ENCODE results near the gene TRMU.
"Not testable (repeated sequence)": the region's sequence is repeated elsewhere in the genome, so short reads cannot be mapped to it uniquely, and the experiment has no call there.

Gene TRMU

DNA sequence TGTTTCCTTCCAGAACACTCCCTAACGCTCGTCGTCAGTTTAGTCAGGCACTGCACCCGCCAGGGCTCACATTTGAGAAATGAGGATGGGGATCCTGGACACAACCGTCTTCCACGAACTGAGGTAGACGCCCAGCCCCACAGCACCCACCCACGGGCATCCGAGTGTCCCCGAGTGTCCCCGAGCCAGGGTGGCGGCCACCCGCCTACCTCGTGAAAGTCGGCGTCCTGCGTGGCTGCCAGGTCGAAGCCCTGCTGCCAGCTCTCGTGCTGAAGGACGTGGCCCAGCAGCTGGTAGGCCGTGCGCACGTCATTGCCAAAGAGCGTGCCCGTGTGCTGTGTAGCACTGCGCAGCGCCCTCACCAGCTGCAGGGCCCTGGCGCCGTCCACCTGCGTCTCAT lies 53.6 kb downstream of the TRMU start:
- no CpG with 5 or more reads among the region's 30 CpGs for WGBS (ENCODE audit: insufficient coverage, insufficient read length)
- no peaks in the 10 kb centered on the region for H3K27me3 ChIP-seq (ENCODE audit: control insufficient read depth, insufficient read depth, low read length)

DNA sequence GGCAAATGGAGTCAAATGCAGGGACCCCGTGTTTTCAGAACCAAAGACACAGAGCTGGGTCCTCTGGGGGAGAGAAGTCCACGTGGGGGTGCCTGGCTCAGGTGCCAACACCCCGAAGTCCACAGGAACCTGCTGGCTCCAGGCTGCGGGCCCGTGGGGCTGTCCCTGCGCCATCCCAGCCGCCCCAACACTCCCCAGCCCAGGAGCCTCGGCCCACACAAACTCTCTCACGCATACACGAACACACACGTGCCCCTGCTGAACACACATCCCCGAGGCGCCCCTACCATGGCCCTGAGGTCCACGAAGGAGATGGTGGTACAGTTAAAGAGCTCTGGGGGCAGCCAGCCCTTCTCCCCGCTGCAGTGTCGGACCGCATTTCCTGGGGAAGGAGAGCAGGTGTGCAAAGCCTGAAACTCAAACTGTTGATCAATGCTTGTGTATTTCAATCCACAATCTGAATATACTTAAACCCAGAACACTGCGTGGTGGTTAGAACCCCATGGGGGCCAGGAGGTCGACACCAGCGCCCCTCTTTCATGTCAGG lies 54.7 kb downstream of the TRMU start:
- H3K27me3 ChIP-seq (ENCODE audit: control insufficient read depth, insufficient read depth, low read length): no peaks in the 10 kb centered on the region
- H3K4me3 ChIP-seq (ENCODE audit: low read length): no peak overlapping the region
- H3K4me1 ChIP-seq (ENCODE audit: control insufficient read depth, insufficient read depth, low read length): no peaks in the 10 kb centered on the region
- no peak overlapping the region for H3K27ac ChIP-seq (ENCODE audit: low read length)
- DNase-seq (ENCODE audit: low read depth, low spot score): no peak
- no peaks in the 10 kb centered on the region for H3K36me3 ChIP-seq (ENCODE audit: control insufficient read depth, insufficient read depth, low read length)
- no CpG with 5 or more reads among the region's 20 CpGs for WGBS (ENCODE audit: insufficient coverage, insufficient read length)
- no peaks in the 10 kb centered on the region for H3K9me3 ChIP-seq (ENCODE audit: control insufficient read depth, insufficient read depth, low read length)

More for the DNA sequence above, 53.6 kb downstream of the TRMU start:
- Histone ChIP-seq H3K4me3 (ENCODE audit: low read length) (no peak overlapping the region), H3K36me3 (ENCODE audit: control insufficient read depth, insufficient read depth, low read length) (no peaks in the 10 kb centered on the region), H3K4me1 (ENCODE audit: control insufficient read depth, insufficient read depth, low read length) (no peaks in the 10 kb centered on the region), H3K27ac (ENCODE audit: low read length) (no peak overlapping the region), H3K9me3 (ENCODE audit: control insufficient read depth, insufficient read depth, low read length) (no peaks in the 10 kb centered on the region)
- no peak for DNase-seq (ENCODE audit: low read depth, low spot score)

DNA sequence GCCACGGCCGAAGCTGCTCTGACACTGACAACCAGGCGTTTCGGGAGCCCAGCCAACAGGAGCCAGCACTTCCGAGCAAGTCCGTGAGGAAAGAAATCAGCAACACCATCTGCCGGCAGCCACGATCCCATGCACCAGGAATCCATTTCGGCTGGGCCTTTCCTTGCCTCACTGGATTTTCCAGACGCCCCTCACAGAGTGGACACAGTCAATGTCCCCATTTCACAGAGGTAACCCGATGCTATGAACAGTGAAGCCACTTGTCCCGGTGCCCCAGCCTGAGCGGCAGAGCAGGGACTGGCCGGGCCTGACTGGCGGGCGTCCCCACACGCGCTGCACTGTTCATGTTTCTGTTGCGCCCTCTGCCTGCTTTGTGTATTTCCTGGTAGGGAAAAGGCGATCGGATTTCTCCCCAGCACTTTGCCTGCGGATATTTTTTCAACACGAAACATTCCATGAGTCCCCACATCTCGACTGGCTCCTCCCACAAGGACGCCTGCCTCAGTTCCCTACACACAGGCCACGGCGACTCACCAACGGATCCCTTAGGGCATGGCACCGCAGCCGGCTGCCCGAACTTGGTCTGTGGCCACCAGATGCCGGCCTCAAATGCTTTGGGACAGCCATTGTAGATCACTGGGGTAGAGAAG lies 55.3 kb downstream of the TRMU start:
- no peak overlapping the region for H3K27ac ChIP-seq (ENCODE audit: low read length)
- DNase-seq (ENCODE audit: low read depth, low spot score): no peak
- H3K4me3 ChIP-seq (ENCODE audit: low read length): no peak overlapping the region
- no peaks in the 10 kb centered on the region for H3K9me3 ChIP-seq (ENCODE audit: control insufficient read depth, insufficient read depth, low read length)
- no CpG with 5 or more reads among the region's 32 CpGs for WGBS (ENCODE audit: insufficient coverage, insufficient read length)
- H3K4me1 ChIP-seq (ENCODE audit: control insufficient read depth, insufficient read depth, low read length): no peaks in the 10 kb centered on the region
- no peaks in the 10 kb centered on the region for H3K27me3 ChIP-seq (ENCODE audit: control insufficient read depth, insufficient read depth, low read length)
- no peaks in the 10 kb centered on the region for H3K36me3 ChIP-seq (ENCODE audit: control insufficient read depth, insufficient read depth, low read length)

DNA sequence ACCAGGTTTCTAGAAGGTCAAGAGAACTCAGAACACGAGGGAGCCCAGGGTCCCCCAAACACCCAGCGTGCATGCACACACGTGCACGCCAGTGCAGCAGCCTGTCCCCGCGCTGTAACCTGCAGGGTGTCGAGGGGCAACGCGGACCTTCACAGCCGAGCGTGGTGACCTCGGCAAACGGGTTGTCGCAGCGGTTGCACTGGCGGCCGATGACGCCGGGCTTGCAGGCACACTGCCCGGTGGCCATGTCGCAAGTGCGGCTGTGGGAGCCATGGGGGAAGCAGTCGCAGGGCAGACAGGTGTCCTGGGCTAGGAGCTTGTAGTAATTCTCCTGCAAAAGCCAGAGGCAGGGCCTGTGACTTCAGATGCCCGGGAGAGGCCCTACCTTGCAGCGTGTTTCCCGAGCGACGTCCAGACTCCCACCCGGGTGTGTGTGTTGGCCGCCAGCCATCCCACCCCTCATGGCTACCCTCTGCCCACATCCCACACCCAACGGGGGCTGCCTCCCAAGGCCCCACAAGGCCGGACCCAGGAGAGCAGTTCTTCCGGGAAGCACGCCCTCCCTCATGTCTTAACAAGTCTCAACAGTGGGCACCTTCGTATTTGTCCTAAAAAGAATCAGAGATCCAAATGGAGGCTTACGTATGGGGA lies 56.1 kb downstream of the TRMU start:
- Histone ChIP-seq H3K4me3 (ENCODE audit: low read length) (no peak overlapping the region; the same call in 1 of the 2 replicates), H3K9me3 (ENCODE audit: control insufficient read depth, insufficient read depth, low read length) (no peaks in the 10 kb centered on the region), H3K36me3 (ENCODE audit: control insufficient read depth, insufficient read depth, low read length) (no peaks in the 10 kb centered on the region), H3K27ac (ENCODE audit: low read length) (no peak overlapping the region), H3K27me3 (ENCODE audit: control insufficient read depth, insufficient read depth, low read length) (no peaks in the 10 kb centered on the region), H3K4me1 (ENCODE audit: control insufficient read depth, insufficient read depth, low read length) (no peaks in the 10 kb centered on the region)
- DNase-seq (ENCODE audit: low read depth, low spot score): no peak
- whole genome bisulfite sequencing (ENCODE audit: insufficient coverage, insufficient read length): no CpG with 5 or more reads among the region's 36 CpGs

DNA sequence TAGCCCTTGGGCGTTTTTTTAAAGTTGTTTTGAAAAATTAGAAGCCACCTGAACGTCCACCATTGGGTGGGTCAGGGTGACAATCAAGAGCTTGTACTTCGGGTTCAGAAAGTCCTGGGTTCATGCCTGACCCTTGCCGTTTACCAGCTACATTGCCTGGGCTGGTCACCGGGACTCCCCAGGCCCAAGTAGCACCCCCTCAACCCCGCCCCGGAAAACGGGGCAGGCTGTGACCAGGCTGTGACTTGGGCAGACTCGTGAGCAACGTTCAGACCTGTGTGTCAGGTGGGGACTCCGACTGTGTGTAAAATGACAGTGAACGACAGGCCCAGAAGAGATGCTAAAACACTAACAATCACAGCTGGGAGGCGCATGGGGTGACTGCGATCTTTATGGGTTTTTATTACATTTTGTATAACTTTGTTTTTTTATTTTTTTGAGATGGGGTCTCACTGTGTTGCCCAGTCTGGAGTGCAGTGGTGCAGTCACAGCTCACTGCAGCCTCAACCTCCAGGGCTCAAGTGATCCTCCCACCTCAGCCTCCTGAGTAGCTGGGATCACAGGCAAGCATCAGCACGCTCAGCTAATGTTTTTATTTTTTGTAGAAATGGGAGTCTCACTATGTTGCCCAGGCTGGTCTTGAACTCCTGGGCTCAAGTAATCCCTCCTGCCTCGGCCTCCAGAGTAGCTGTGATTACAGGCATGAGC lies 56.8 kb downstream of the TRMU start:
- H3K4me3 ChIP-seq (ENCODE audit: low read length): no peak overlapping the region
- no CpG with 5 or more reads among the region's 16 CpGs for WGBS (ENCODE audit: insufficient coverage, insufficient read length)
- no peaks in the 10 kb centered on the region for H3K4me1 ChIP-seq (ENCODE audit: control insufficient read depth, insufficient read depth, low read length)
- H3K9me3 ChIP-seq (ENCODE audit: control insufficient read depth, insufficient read depth, low read length): no peaks in the 10 kb centered on the region
- no peak overlapping the region for H3K27ac ChIP-seq (ENCODE audit: low read length)
- no peaks in the 10 kb centered on the region for H3K27me3 ChIP-seq (ENCODE audit: control insufficient read depth, insufficient read depth, low read length)
- DNase-seq (ENCODE audit: low read depth, low spot score): no peak
- H3K36me3 ChIP-seq (ENCODE audit: control insufficient read depth, insufficient read depth, low read length): no peaks in the 10 kb centered on the region

DNA sequence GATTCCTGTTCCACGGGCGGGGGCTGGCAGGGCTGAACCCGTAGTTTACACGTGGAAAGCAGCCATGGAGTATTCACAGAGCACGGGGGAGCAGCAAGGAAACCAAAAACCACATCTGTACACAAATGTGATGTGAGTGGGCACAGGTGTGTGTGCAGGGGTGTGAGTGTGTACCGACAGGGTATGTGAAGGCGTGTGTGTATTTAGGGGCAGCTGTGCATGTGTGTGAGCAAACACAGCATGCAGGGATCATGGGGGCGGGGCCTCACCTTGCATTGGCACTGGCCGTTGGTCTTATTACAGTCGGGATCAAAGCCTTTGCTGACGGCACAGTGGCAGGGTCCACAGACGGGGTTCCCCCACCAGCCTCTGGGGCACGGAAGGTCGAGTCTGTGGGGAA lies 58.4 kb downstream of the TRMU start:
- no peak for DNase-seq (ENCODE audit: low read depth, low spot score)
- Histone ChIP-seq H3K27ac (ENCODE audit: low read length) (no peak overlapping the region), H3K27me3 (ENCODE audit: control insufficient read depth, insufficient read depth, low read length) (no peaks in the 10 kb centered on the region), H3K4me1 (ENCODE audit: control insufficient read depth, insufficient read depth, low read length) (no peaks in the 10 kb centered on the region), H3K4me3 (ENCODE audit: low read length) (no peak overlapping the region), H3K9me3 (ENCODE audit: control insufficient read depth, insufficient read depth, low read length) (no peaks in the 10 kb centered on the region), H3K36me3 (ENCODE audit: control insufficient read depth, insufficient read depth, low read length) (no peaks in the 10 kb centered on the region)
- WGBS (ENCODE audit: insufficient coverage, insufficient read length): no CpG with 5 or more reads among the region's 14 CpGs

DNA sequence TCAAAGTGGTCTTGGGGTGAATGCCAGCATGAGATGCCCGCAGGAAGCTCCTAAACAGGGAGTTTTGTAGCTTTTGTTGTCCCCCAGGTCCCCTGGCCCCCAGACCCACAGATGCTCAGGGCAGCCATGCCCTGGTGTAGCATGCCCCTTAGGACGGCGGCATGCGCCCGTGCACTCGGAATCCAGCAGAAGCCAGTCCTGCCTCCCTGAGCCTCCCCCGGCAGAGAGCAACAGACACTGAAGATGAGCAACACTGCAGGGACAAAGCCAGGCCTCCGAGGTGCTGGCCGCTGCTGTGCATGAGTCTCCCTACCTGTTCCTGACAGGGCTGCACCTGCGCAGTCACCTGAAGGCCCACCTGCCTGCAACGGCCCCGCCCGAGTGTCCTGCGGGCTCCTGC lies 59.1 kb downstream of the TRMU start:
- WGBS (ENCODE audit: insufficient coverage, insufficient read length): no CpG with 5 or more reads among the region's 14 CpGs
- H3K27ac ChIP-seq (ENCODE audit: low read length): no peak overlapping the region
- H3K4me1 ChIP-seq (ENCODE audit: control insufficient read depth, insufficient read depth, low read length): no peaks in the 10 kb centered on the region
- no peaks in the 10 kb centered on the region for H3K36me3 ChIP-seq (ENCODE audit: control insufficient read depth, insufficient read depth, low read length)
- no peaks in the 10 kb centered on the region for H3K9me3 ChIP-seq (ENCODE audit: control insufficient read depth, insufficient read depth, low read length)
- no peaks in the 10 kb centered on the region for H3K27me3 ChIP-seq (ENCODE audit: control insufficient read depth, insufficient read depth, low read length)
- H3K4me3 ChIP-seq (ENCODE audit: low read length): no peak overlapping the region
- DNase-seq (ENCODE audit: low read depth, low spot score): no peak

DNA sequence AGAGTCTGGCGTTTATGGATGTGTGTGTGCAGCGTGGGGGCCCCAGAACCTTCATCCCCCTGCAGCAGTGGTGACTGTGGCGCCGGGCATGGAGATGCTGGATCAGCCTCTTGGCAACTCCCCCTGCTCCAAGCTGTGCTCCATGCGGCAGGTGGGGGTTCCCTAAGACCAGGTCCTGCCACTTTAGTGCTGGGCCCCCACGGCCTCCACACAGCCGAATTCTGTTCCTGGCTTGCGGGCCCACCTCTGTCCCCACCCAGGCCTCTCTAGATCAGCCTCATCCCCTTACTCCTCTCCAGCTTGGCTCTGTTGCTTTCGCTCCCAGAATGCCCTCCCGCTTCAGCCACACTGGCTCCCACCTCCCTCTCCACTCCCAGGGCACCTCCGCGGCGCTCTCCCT lies 59.6 kb downstream of the TRMU start:
- no peaks in the 10 kb centered on the region for H3K4me1 ChIP-seq (ENCODE audit: control insufficient read depth, insufficient read depth, low read length)
- H3K27ac ChIP-seq (ENCODE audit: low read length): no peak overlapping the region
- no peak for DNase-seq (ENCODE audit: low read depth, low spot score)
- no peak overlapping the region for H3K4me3 ChIP-seq (ENCODE audit: low read length)
- H3K36me3 ChIP-seq (ENCODE audit: control insufficient read depth, insufficient read depth, low read length): no peaks in the 10 kb centered on the region
- WGBS (ENCODE audit: insufficient coverage, insufficient read length): no CpG with 5 or more reads among the region's 13 CpGs
- H3K27me3 ChIP-seq (ENCODE audit: control insufficient read depth, insufficient read depth, low read length): no peaks in the 10 kb centered on the region
- no peaks in the 10 kb centered on the region for H3K9me3 ChIP-seq (ENCODE audit: control insufficient read depth, insufficient read depth, low read length)

DNA sequence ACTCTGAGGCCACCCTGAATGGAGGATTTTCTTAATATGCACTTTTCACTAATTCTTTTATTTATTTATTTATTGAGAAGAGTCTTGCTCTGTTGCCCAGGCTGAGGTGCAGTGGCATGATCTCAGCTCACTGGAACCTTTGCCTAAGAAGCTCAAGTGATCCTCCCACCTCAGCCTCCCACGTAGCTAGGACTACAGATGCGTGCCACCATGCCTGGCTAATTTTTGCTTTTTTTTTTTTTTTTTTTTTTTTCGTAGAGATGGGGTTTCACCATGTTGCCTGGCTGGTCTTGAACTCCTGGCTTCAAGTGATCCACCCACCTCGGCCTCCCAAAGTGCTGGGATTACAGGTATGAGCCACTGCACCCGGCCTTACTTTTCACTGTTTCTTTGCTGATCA lies 61.5 kb downstream of the TRMU start:
- H3K36me3 ChIP-seq (ENCODE audit: control insufficient read depth, insufficient read depth, low read length); H3K4me1 ChIP-seq (ENCODE audit: control insufficient read depth, insufficient read depth, low read length); H3K9me3 ChIP-seq (ENCODE audit: control insufficient read depth, insufficient read depth, low read length); H3K27me3 ChIP-seq (ENCODE audit: control insufficient read depth, insufficient read depth, low read length); H3K4me3 ChIP-seq (ENCODE audit: low read length); DNase-seq (ENCODE audit: low read depth, low spot score); H3K27ac ChIP-seq (ENCODE audit: low read length): not testable (repeated sequence)
- no CpG with 5 or more reads among the region's 5 CpGs for WGBS (ENCODE audit: insufficient coverage, insufficient read length)

DNA sequence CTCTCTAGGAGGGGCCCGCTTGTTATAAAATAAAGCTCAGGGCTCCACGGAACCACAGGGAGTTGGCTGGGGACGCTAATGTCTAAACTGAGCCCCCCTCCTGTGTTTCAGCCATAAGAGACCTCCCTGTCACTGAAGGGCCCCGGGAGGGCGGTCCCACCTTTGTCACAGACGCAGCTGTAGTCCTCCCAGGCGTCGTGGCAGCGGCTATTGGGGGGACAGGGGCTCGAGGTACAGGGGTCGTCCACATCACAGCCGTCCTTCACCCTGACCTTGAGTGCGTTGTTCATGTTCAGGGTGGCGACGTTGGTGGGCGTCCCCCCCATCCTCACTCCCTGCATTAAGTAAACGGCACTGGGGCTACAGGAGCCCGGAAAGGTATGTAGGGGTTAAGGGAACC lies 62.0 kb downstream of the TRMU start:
- Histone ChIP-seq H3K27ac (ENCODE audit: low read length) (no peak overlapping the region), H3K4me3 (ENCODE audit: low read length) (no peak overlapping the region), H3K9me3 (ENCODE audit: control insufficient read depth, insufficient read depth, low read length) (no peaks in the 10 kb centered on the region), H3K36me3 (ENCODE audit: control insufficient read depth, insufficient read depth, low read length) (peaks cover 2% of the 10 kb centered on the region; the same call in 1 of the 2 replicates), H3K27me3 (ENCODE audit: control insufficient read depth, insufficient read depth, low read length) (no peaks in the 10 kb centered on the region; the same call in 1 of the 2 replicates), H3K4me1 (ENCODE audit: control insufficient read depth, insufficient read depth, low read length) (no peaks in the 10 kb centered on the region)
- no CpG with 5 or more reads among the region's 18 CpGs for WGBS (ENCODE audit: insufficient coverage, insufficient read length)
- DNase-seq (ENCODE audit: low read depth, low spot score): no peak

Measured in iPS DF 6.9 (cell line).